PC-9 (cell line): ENCODE measurements around the gene PELI3.

ENCODE experiments used
- EZH2 ChIP-seq: fragments of 200-600 bp; sonication (generic); IDR thresholded peaks from 2 replicates; pipeline ENCODE4 v1.8.0; 2017; ENCODE audit warnings: antibody characterized with exemption, low read depth
- TF ChIP-seq, protein P1 (sequence below): fragments of 200-600 bp; sonication (generic); conservative IDR thresholded peaks from 2 replicates; pipeline ENCODE4 v1.6.1; 2017; ENCODE audit warnings: mixed run types, antibody characterized with exemption, mild to moderate bottlenecking, moderate library complexity

GRCh38 chr11:66492161-66492865 lies 25.6 kb downstream of the PELI3 start:
- TF ChIP-seq, protein P1, sequence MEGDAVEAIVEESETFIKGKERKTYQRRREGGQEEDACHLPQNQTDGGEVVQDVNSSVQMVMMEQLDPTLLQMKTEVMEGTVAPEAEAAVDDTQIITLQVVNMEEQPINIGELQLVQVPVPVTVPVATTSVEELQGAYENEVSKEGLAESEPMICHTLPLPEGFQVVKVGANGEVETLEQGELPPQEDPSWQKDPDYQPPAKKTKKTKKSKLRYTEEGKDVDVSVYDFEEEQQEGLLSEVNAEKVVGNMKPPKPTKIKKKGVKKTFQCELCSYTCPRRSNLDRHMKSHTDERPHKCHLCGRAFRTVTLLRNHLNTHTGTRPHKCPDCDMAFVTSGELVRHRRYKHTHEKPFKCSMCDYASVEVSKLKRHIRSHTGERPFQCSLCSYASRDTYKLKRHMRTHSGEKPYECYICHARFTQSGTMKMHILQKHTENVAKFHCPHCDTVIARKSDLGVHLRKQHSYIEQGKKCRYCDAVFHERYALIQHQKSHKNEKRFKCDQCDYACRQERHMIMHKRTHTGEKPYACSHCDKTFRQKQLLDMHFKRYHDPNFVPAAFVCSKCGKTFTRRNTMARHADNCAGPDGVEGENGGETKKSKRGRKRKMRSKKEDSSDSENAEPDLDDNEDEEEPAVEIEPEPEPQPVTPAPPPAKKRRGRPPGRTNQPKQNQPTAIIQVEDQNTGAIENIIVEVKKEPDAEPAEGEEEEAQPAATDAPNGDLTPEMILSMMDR: no peak
- no peak for TF ChIP-seq EZH2
